OCI-LY7 (cell line): Measurements from ENCODE around the gene MRPS34. TPM values are rescaled to one million over a fixed set of nuclear protein-coding genes. Genes with fewer than 3 reads are reported as not detected.

Experiments used
- BruUV-seq: library from RNA; stranded (reverse); fragments of 400-500 nt; replicated peaks from 2 replicates; lab custom pipeline; 2021; lab: Mats Ljungman, UMichigan
- CTCF ChIA-PET: fragments of 300-600 bp; sonication (Branson Sonifier 250); formaldehyde crosslinking; loops from one replicate; lab custom pipeline; 2022; ENCODE audit warnings: antibody characterized with exemption; ENCODE audit not compliant: unreplicated experiment; lab: Charles Lee
- POLR2A ChIA-PET: fragments of 300-600 bp; sonication (Branson Sonifier 250); formaldehyde crosslinking; loops from one replicate; lab custom pipeline; 2022; ENCODE audit warnings: antibody characterized with exemption; lab: Charles Lee
- DNase-seq: peaks from one replicate; pipeline ENCODE4 v3.0.0-alpha.2; 2015; ENCODE audit warnings: low spot score
- H2AFZ ChIP-seq: fragments of 200-600 bp; sonication (generic), shearing (Covaris generic); 2 replicates; pipeline ENCODE4 v1.6.1; 2014; ENCODE audit warnings: mild to moderate bottlenecking, antibody characterized with exemption, low read length, moderate library complexity
- H3K27ac ChIP-seq: fragments of 200-600 bp; sonication (generic); 2 replicates; pipeline ENCODE4 v1.5.1; 2014; ENCODE audit warnings: mixed run types, low read depth, mild to moderate bottlenecking, moderate library complexity, low read length, inconsistent platforms; ENCODE audit not compliant: poor library complexity, severe bottlenecking
- H3K36me3 ChIP-seq: fragments of 200-600 bp; sonication (generic); 2 replicates; pipeline ENCODE4 v1.6.1; 2014; ENCODE audit warnings: mild to moderate bottlenecking, antibody characterized with exemption, low read length, moderate library complexity, mixed read lengths; ENCODE audit not compliant: insufficient read depth
- H3K4me1 ChIP-seq: fragments of 200-600 bp; sonication (generic); 2 replicates; pipeline ENCODE4 v1.5.1; 2014; ENCODE audit warnings: mild to moderate bottlenecking, low read length; ENCODE audit not compliant: insufficient read depth, poor library complexity, severe bottlenecking
- H3K4me2 ChIP-seq: fragments of 200-600 bp; sonication (generic); 2 replicates; pipeline ENCODE4 v1.6.1; 2014; ENCODE audit warnings: mild to moderate bottlenecking, low read length
- H3K4me3 ChIP-seq: fragments of 200-600 bp; sonication (generic); 2 replicates; pipeline ENCODE4 v1.5.1; 2014; ENCODE audit warnings: mild to moderate bottlenecking, low read depth, low read length; ENCODE audit not compliant: poor library complexity, severe bottlenecking
- H3K79me2 ChIP-seq: fragments of 200-600 bp; sonication (generic); 2 replicates; pipeline ENCODE4 v1.6.1; 2016; ENCODE audit warnings: low read depth, mild to moderate bottlenecking, low read length, moderate library complexity, mixed read lengths; ENCODE audit not compliant: insufficient read depth
- H3K9me2 ChIP-seq: fragments of 200-600 bp; sonication (generic); 2 replicates; pipeline ENCODE4 v1.6.1; 2016; ENCODE audit warnings: mild to moderate bottlenecking, low read length, mixed read lengths; ENCODE audit not compliant: insufficient read depth
- H3K9me3 ChIP-seq: fragments of 200-600 bp; sonication (generic); 2 replicates; pipeline ENCODE4 v1.6.1; 2014; ENCODE audit warnings: mild to moderate bottlenecking, mixed run types, low read length, mixed read lengths
- H4K20me1 ChIP-seq: fragments of 200-600 bp; sonication (generic); 2 replicates; pipeline ENCODE4 v1.6.1; 2014; ENCODE audit warnings: mild to moderate bottlenecking, antibody characterized with exemption, low read length, moderate library complexity, mixed read lengths; ENCODE audit not compliant: insufficient read depth
- CTCF ChIP-seq: fragments of 200-600 bp; sonication (generic); conservative IDR thresholded peaks from 2 replicates; pipeline ENCODE4 v1.5.1; 2014; ENCODE audit warnings: mild to moderate bottlenecking, antibody characterized with exemption, low read length, moderate library complexity, mixed read lengths
- EZH2phosphoT487 ChIP-seq: fragments of 200-600 bp; sonication (generic); IDR thresholded peaks from 2 replicates; pipeline ENCODE4 v1.6.1; 2018; ENCODE audit warnings: low read depth, borderline replicate concordance, mild to moderate bottlenecking, mixed run types, antibody characterized with exemption, low read length, moderate library complexity, mixed read lengths
- intact Hi-C: fragments of 100-400 bp; cut with micrococcal nuclease; formaldehyde crosslinking; loops from one replicate; pipeline ENCODE4 v1.10.0; 2022; ENCODE audit not compliant: unreplicated experiment
- total RNA-seq, 2 experiments: library from RNA; depleted of rRNA in 1 of 2; stranded (reverse); fragments of >200 nt in 1 of 2; shearing (Covaris generic) in 1 of 2; gene quantifications; 2 replicates each; pipeline ENCODE4 v1.2.3, GENCODE V29; 2014 to 2022

Gene MRPS34
- total RNA-seq, 2 experiments from 2014 or later: 170 to 196 TPM

GRCh38 chr16:1740781-1741490 lies 32.0 kb downstream of the MRPS34 start:
- Histone ChIP-seq H4K20me1 (no peaks in the 10 kb centered on the region), H3K4me1 (no peaks in the 10 kb centered on the region), H3K9me3 (peaks cover 15% of the 10 kb centered on the region; the same call in 1 of the 2 replicates), H3K4me3 (no peak overlapping the region), H3K9me2 (no peaks in the 10 kb centered on the region), H3K4me2 (no peak overlapping the region), H2AFZ (no peak overlapping the region), H3K36me3 (peaks cover 26% of the 10 kb centered on the region; the same call in 1 of the 2 replicates), H3K79me2 (no peaks in the 10 kb centered on the region), H3K27ac (no peak overlapping the region)
- ChIA-PET CTCF (no interaction called here), POLR2A (no interaction called here)
- no peak for TF ChIP-seq CTCF
- no peak for TF ChIP-seq EZH2phosphoT487
- intact Hi-C loops: no loop called here
- no peak for DNase-seq
- BruUV-seq: no TSS peak

DNA sequence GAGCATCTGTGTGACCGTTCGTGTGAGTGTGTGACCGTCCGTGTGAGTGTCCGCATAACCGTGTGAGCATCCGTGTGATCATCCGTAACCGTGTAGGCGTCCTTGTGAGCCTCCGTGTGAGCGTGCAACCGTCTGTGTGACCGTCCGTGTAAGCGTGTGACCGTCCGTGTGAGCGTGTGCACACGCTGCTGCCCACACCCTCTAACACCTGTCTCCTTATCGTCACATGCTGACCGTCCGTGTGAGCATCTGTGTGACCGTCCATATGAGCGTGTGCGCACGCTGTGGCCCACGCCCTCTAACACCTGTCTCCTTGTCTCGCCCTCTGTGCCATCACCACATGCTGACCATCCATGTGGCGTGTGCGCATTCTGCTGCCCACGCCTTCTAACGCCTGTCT lies 32.7 kb downstream of the MRPS34 start:
- CTCF ChIA-PET: no interaction called here

More for the DNA sequence above, 32.7 kb downstream of the MRPS34 start:
- TF ChIP-seq EZH2phosphoT487: no peak
- no peak for TF ChIP-seq CTCF
- H3K4me2 ChIP-seq: no peak overlapping the region
- DNase-seq: no peak
- no peak overlapping the region for H3K27ac ChIP-seq
- BruUV-seq: no TSS peak
- H2AFZ ChIP-seq: no peak overlapping the region
- H3K9me2 ChIP-seq: no peaks in the 10 kb centered on the region
- peaks cover 27% of the 10 kb centered on the region for H3K36me3 ChIP-seq
- intact Hi-C loops: no loop called here
- no peaks in the 10 kb centered on the region for H3K4me1 ChIP-seq
- peaks cover 21% of the 10 kb centered on the region for H3K9me3 ChIP-seq
- no peaks in the 10 kb centered on the region for H3K79me2 ChIP-seq
- H4K20me1 ChIP-seq: no peaks in the 10 kb centered on the region
- POLR2A ChIA-PET: no interaction called here
- no peak overlapping the region for H3K4me3 ChIP-seq
